Panc1 (cell line): ENCODE data around the gene PRKAR2B. TPM values are rescaled to one million over a fixed set of nuclear protein-coding genes. Genes with fewer than 3 reads are reported as not detected.

Source experiments
- ATAC-seq: fragments of 200-7000 bp; cut with Tn5 transposase; 2 replicates; pipeline ENCODE4 v1.9.1; 2020; ENCODE audit warnings: mild to moderate bottlenecking, moderate library complexity
- BruUV-seq: library from RNA; stranded (reverse); fragments of 400-500 nt; replicated peaks from 2 replicates; lab custom pipeline; 2021; lab: Mats Ljungman, UMichigan
- CTCF ChIA-PET: fragments of 300-600 bp; sonication (Branson Sonifier 250); formaldehyde crosslinking; loops from one replicate; lab custom pipeline; 2022; ENCODE audit warnings: antibody characterized with exemption; lab: Charles Lee
- POLR2A ChIA-PET: fragments of 300-600 bp; sonication (Branson Sonifier 250); formaldehyde crosslinking; loops from one replicate; lab custom pipeline; 2022; ENCODE audit warnings: antibody characterized with exemption; lab: Charles Lee
- DNase-seq: peaks from one replicate; pipeline ENCODE4 v3.0.0-alpha.2; 2010; ENCODE audit warnings: low read depth, low spot score
- H3K27ac ChIP-seq: 2 replicates; pipeline ENCODE4 v1.5.1; 2011; ENCODE audit warnings: mild to moderate bottlenecking, low read length, inconsistent platforms
- H3K27me3 ChIP-seq: fragments of 200-500 bp; sonication (Bioruptor generic); 2 replicates; pipeline ENCODE4 v1.6.0; 2014; ENCODE audit warnings: low read length, inconsistent platforms; ENCODE audit not compliant: control insufficient read depth, insufficient read depth
- H3K36me3 ChIP-seq: fragments of 200-500 bp; sonication (Bioruptor generic); 2 replicates; pipeline ENCODE4 v1.5.1; 2014; ENCODE audit warnings: inconsistent platforms, mild to moderate bottlenecking, low read length, moderate library complexity; ENCODE audit not compliant: control insufficient read depth, insufficient read depth
- H3K4me1 ChIP-seq: 2 replicates; pipeline ENCODE4 v1.5.1; 2011; ENCODE audit warnings: inconsistent platforms, mild to moderate bottlenecking, low read length, moderate library complexity; ENCODE audit not compliant: control insufficient read depth, insufficient read depth
- H3K4me3 ChIP-seq, 2 experiments: 2 replicates each; pipeline ENCODE4 v1.5.1; 2011 to 2012; ENCODE audit warnings: low read depth in 2 of 2, low read length in 2 of 2, mild to moderate bottlenecking in 2 of 2, inconsistent platforms in 1 of 2, moderate library complexity in 1 of 2
- H3K9me3 ChIP-seq: fragments of 200-500 bp; sonication (Bioruptor generic); 2 replicates; pipeline ENCODE4 v1.5.1; 2014; ENCODE audit warnings: low read depth, mild to moderate bottlenecking, inconsistent platforms, low read length, moderate library complexity; ENCODE audit not compliant: control insufficient read depth, insufficient read depth
- POLR2AphosphoS5 ChIP-seq: IDR thresholded peaks from 2 replicates; pipeline ENCODE4 v1.6.1; 2012; ENCODE audit warnings: mild to moderate bottlenecking, low read depth, low read length, moderate library complexity
- SIN3A ChIP-seq: IDR thresholded peaks from 2 replicates; pipeline ENCODE4 v1.6.1; 2012; ENCODE audit warnings: low read depth, mild to moderate bottlenecking, low read length, moderate library complexity, borderline replicate concordance; ENCODE audit not compliant: insufficient read depth
- TCF7L2 ChIP-seq: IDR thresholded peaks from 2 replicates; pipeline ENCODE4 v1.6.1; 2011; ENCODE audit warnings: mild to moderate bottlenecking, low read depth, low read length, inconsistent platforms
- in situ Hi-C: cut with HindIII; loops from 2 replicates; pipeline ENCODE4 v1.10.0; 2016; ENCODE audit warnings: low sequenced_read_pairs, low pct_unique_long_range_greater_than_20kb
- intact Hi-C: fragments of 100-400 bp; cut with micrococcal nuclease; formaldehyde crosslinking; loops from one replicate; pipeline ENCODE4 v1.10.0; 2022; ENCODE audit not compliant: unreplicated experiment
- total RNA-seq: library from RNA; stranded (reverse); gene quantifications from one replicate; pipeline ENCODE4 v1.2.1, GENCODE V29; 2021; ENCODE audit not compliant: unreplicated experiment
- TF ChIP-seq, protein P1 (sequence below): fragments of 450-650 bp; IDR thresholded peaks from 2 replicates; pipeline ENCODE4 v1.5.1; 2017; ENCODE audit warnings: mild to moderate bottlenecking
- TF ChIP-seq, protein P2 (sequence below), 2 experiments: IDR thresholded peaks; 2 replicates each; pipeline ENCODE4 v1.6.1; 2011 to 2012; ENCODE audit warnings: low read depth in 2 of 2, control low read depth in 1 of 2, low read length in 1 of 2, mild to moderate bottlenecking in 1 of 2, moderate library complexity in 1 of 2; ENCODE audit not compliant: insufficient read depth in 1 of 2

Gene PRKAR2B
- total RNA-seq, 1 experiment from 2014 or later, result 0.51 TPM

DNA sequence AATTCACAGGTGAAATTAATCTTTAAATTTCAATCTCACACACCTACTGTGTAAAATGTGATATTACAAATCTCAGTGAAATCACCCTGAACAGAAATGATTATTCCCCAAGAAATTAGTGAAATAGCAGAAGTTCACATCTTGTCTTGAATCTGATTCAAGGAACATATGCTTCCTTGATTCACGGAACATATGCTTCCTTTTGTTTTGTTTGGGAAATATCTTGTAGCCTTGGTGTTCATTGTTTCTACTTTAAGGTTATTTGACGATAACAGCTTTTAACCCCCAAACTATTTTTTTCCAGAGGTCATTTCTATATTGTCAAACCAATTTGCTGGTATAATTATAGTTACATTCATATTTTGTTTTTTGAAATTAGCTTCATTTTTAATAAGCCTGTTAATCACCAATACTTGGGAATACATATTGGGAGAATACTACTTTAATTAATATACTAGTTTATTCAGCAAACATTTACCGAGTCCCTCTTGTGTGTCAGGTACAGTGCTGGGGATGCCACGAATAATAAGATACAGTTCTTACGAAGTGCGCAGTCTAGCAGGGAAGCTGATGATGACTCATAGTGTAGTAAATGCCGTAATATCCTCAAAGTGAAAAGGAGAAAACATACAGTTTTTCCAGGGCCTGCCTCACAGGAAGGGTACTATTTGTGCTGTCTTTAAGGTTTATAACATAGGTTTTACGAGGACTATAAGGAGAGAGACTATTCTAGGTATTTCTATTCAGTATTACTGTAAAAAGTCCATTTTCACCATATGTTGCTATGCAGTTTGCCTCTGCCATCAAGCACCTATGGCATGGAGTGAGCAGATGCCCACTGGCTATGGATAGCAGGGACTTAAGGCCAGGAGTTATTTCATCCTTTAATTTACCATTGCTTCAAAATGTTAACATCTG lies 32.5 kb downstream of the PRKAR2B start:
- no peak overlapping the region for H3K27ac ChIP-seq
- DNase-seq (no peak), ATAC-seq (no peak)
- no TSS peak for BruUV-seq
- H3K4me3 ChIP-seq, result no peak overlapping the region
- intact Hi-C loops (no loop called here), in situ Hi-C loops (no loop called here)
- H3K27me3 ChIP-seq, result peaks cover 3% of the 10 kb centered on the region; the same call in 1 of the 2 replicates
- ChIA-PET CTCF (interaction anchor here (0.6 kb wide), 1 partner anchor 19 kb away, joined by 3 read pairs; no protein-coding TSS in a partner anchor), POLR2A (no interaction called here)
- no peaks in the 10 kb centered on the region for H3K9me3 ChIP-seq
- H3K36me3 ChIP-seq, result no peaks in the 10 kb centered on the region
- no peaks in the 10 kb centered on the region for H3K4me1 ChIP-seq
- TF ChIP-seq, protein P1, sequence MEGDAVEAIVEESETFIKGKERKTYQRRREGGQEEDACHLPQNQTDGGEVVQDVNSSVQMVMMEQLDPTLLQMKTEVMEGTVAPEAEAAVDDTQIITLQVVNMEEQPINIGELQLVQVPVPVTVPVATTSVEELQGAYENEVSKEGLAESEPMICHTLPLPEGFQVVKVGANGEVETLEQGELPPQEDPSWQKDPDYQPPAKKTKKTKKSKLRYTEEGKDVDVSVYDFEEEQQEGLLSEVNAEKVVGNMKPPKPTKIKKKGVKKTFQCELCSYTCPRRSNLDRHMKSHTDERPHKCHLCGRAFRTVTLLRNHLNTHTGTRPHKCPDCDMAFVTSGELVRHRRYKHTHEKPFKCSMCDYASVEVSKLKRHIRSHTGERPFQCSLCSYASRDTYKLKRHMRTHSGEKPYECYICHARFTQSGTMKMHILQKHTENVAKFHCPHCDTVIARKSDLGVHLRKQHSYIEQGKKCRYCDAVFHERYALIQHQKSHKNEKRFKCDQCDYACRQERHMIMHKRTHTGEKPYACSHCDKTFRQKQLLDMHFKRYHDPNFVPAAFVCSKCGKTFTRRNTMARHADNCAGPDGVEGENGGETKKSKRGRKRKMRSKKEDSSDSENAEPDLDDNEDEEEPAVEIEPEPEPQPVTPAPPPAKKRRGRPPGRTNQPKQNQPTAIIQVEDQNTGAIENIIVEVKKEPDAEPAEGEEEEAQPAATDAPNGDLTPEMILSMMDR, result no peak
- TF ChIP-seq POLR2AphosphoS5 (no peak), SIN3A (no peak), TCF7L2 (no peak)
- TF ChIP-seq, protein P2, sequence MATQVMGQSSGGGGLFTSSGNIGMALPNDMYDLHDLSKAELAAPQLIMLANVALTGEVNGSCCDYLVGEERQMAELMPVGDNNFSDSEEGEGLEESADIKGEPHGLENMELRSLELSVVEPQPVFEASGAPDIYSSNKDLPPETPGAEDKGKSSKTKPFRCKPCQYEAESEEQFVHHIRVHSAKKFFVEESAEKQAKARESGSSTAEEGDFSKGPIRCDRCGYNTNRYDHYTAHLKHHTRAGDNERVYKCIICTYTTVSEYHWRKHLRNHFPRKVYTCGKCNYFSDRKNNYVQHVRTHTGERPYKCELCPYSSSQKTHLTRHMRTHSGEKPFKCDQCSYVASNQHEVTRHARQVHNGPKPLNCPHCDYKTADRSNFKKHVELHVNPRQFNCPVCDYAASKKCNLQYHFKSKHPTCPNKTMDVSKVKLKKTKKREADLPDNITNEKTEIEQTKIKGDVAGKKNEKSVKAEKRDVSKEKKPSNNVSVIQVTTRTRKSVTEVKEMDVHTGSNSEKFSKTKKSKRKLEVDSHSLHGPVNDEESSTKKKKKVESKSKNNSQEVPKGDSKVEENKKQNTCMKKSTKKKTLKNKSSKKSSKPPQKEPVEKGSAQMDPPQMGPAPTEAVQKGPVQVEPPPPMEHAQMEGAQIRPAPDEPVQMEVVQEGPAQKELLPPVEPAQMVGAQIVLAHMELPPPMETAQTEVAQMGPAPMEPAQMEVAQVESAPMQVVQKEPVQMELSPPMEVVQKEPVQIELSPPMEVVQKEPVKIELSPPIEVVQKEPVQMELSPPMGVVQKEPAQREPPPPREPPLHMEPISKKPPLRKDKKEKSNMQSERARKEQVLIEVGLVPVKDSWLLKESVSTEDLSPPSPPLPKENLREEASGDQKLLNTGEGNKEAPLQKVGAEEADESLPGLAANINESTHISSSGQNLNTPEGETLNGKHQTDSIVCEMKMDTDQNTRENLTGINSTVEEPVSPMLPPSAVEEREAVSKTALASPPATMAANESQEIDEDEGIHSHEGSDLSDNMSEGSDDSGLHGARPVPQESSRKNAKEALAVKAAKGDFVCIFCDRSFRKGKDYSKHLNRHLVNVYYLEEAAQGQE (IDR thresholded peaks at IDR 0.05; ENCODE audit: insufficient read depth in 1 of 2, low read depth in 2 of 2, low read length in 1 of 2), result no peak

DNA sequence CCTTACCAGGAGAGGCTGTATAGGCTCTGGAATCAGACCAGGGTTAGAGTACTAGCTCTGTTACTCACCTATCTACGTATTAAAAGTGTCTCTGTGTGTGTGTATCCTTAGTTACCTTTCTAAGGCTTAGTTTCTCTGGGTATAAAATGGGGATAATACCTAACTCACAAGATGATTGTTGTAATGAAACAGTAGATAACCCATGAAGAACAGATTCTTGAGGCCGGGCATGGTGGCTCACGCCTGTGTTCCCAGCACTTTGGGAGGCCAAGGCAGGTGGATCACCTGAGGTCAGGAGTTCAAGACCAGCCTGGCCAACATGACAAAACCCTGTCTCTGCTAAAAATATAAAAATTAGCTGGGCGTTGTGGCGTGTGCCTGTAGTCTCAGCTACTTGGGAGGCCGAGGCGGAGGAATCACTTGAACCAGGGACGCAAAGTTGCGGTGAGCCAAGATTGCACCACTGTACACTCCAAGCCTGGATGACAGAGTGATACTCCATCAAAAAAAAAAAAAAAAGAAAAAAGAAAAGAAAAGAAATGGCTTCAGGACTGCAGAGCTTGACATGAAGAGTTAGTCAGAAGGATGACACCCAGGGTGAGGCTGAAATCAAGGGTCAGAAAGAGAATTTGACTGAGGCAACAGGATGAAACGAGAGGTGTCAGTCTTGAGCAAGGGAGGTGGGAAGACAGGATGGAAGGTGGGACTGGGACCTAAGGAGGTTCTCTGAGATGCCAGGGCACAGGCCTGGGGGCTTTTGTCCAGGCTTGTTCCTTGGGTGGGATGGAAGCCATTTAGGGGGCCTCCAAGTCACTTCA lies 33.4 kb downstream of the PRKAR2B start:
- Histone ChIP-seq H3K36me3 (no peaks in the 10 kb centered on the region; the same call in 1 of the 2 replicates), H3K4me3 (no peak overlapping the region), H3K9me3 (no peaks in the 10 kb centered on the region), H3K27ac (no peak overlapping the region), H3K4me1 (no peaks in the 10 kb centered on the region), H3K27me3 (no peaks in the 10 kb centered on the region; the same call in 1 of the 2 replicates)
- intact Hi-C loops (no loop called here), in situ Hi-C loops (no loop called here)
- ChIA-PET CTCF (interaction anchor here (0.6 kb wide), 1 partner anchor 20 kb away, joined by 3 read pairs; no protein-coding TSS in a partner anchor), POLR2A (no interaction called here)
- BruUV-seq, result no TSS peak
- TF ChIP-seq POLR2AphosphoS5, result no peak
- no peak for TF ChIP-seq TCF7L2
- TF ChIP-seq, protein P2 (IDR thresholded peaks at IDR 0.05; ENCODE audit: insufficient read depth in 1 of 2, low read depth in 2 of 2, low read length in 1 of 2), result no peak
- TF ChIP-seq, protein P1, result no peak
- no peak for TF ChIP-seq SIN3A
- no peak for ATAC-seq
- DNase-seq, result no peak
